HL-60 (cell line): ENCODE measurements around the gene DENND6A.

ENCODE experiments used
- DNase-seq, 2 experiments: peaks; one replicate each; pipeline ENCODE4 v3.0.0-alpha.2; 2010 to 2020; ENCODE audit warnings: low read depth in 1 of 2, low spot score in 1 of 2
- H3K27ac ChIP-seq: fragments of 250-450 bp; sonication (Bioruptor Pico); replicated peaks from 2 replicates; pipeline ENCODE4 v1.5.1; 2020; ENCODE audit warnings: mild to moderate bottlenecking, moderate library complexity
- H3K27me3 ChIP-seq: fragments of 250-450 bp; sonication (Bioruptor Pico); 2 replicates; pipeline ENCODE4 v1.5.1; 2021; ENCODE audit warnings: mild to moderate bottlenecking, moderate library complexity; ENCODE audit not compliant: insufficient read depth, poor library complexity, severe bottlenecking
- H3K4me3 ChIP-seq: replicated peaks from 2 replicates; pipeline ENCODE4 v1.5.1; 2011; ENCODE audit warnings: mild to moderate bottlenecking, control low read depth, low read length; ENCODE audit not compliant: insufficient read depth
- GABPA ChIP-seq: IDR thresholded peaks from 2 replicates; pipeline ENCODE4 v1.6.1; 2012; ENCODE audit warnings: low read depth
- POLR2AphosphoS5 ChIP-seq: IDR thresholded peaks from 2 replicates; pipeline ENCODE4 v1.6.1; 2012; ENCODE audit warnings: low read depth
- SPI1 ChIP-seq: IDR thresholded peaks from 2 replicates; pipeline ENCODE4 v1.6.1; 2012; ENCODE audit warnings: low read depth, mild to moderate bottlenecking, borderline replicate concordance
- long read RNA-seq: library from polyadenylated mRNA; unstranded; transcript quantifications from one replicate; pipeline ENCODE4 v2.0.0, GENCODE V29; 2020
- TF ChIP-seq, protein P1 (sequence below): IDR thresholded peaks from one replicate; pipeline ENCODE4 v1.5.1; 2011; ENCODE audit warnings: low read length, control low read depth, inconsistent platforms; ENCODE audit not compliant: insufficient read depth
- TF ChIP-seq, protein P2 (sequence below): IDR thresholded peaks from 2 replicates; pipeline ENCODE4 v1.6.1; 2012; ENCODE audit warnings: low read depth; ENCODE audit not compliant: insufficient replicate concordance

The DENND6A gene, protein sequence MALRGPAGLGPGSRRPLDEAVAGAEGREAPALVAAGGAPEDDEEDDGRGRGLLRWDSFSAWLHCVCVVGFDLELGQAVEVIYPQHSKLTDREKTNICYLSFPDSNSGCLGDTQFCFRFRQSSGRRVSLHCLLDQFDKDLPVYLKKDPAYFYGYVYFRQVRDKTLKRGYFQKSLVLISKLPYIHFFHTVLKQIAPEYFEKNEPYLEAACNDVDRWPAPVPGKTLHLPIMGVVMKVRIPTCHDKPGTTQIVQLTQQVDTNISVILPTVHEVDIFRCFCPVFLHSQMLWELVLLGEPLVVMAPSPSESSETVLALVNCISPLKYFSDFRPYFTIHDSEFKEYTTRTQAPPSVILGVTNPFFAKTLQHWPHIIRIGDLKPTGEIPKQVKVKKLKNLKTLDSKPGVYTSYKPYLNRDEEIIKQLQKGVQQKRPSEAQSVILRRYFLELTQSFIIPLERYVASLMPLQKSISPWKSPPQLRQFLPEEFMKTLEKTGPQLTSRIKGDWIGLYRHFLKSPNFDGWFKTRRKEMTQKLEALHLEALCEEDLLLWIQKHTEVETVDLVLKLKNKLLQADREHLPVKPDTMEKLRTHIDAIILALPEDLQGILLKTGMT
- long read RNA-seq, full-length matches to known transcripts, result 3 of 10 reads
- long read RNA-seq, partial matches to known transcripts, result 0 of 10 reads
- long read RNA-seq, other reads (novel, unspliced or antisense), result 7 of 10 reads

DNA sequence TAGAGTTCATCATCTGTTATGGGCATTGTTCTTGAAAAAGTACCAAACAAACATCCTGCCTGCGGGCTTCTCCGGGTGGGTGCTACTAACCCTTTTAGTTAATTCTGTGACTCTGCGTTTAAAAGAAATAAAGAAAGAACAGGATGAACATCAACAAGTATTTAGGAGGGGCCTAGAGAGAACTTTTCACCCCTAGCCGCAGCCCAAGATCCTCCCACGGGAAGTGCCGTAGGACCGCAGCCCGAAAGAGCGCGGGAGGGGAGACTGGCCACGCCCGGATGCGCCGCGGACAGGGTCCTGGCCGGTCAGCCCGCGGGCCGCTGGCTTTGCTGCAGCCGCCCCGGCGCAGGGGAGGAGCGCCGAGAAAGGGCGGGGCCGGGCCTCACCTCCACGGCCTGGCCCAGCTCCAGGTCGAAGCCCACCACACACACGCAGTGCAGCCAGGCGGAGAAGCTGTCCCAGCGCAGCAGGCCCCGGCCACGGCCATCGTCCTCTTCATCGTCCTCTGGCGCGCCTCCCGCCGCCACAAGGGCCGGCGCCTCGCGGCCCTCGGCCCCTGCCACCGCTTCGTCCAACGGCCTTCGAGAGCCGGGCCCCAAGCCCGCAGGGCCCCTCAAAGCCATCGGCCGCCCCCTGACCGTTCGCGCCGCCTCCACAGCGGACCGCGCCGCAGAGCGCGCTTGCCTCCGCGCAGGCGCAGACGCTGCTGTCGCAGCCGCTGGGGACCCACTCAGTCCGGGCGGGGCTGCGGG lies at the start of gene DENND6A:
Gene DENND6A (minus strand): TSS at position 682 of the 752 bp plus-strand sequence. CDS start 59 bp downstream, at position 623.
- H3K27ac ChIP-seq, result peak within 1 kb of the TSS; percentile 84

DNA sequence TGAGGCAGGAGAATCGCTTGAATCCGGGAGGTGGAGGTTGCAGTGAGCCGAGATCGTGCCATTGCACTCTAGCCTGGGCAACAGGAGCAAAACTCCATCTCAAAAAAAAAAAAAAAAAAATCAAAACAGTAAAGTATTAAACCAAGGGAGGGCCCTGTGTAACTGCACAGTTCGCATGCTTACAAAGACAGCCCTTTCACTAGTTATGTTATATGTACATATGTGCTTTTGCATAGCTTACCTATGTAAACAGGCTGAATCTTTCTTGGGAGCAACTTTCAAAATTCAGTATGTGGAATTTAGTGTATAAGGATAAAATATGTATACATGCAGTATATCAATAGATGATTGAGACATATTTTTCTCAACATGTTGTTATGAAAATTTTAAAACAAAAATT lies 47.1 kb upstream of the DENND6A start:
- H3K27ac ChIP-seq, result no peak overlapping the region
- no peak overlapping the region for H3K4me3 ChIP-seq
- no peak for DNase-seq
- TF ChIP-seq SPI1, result no peak
- TF ChIP-seq, protein P1, sequence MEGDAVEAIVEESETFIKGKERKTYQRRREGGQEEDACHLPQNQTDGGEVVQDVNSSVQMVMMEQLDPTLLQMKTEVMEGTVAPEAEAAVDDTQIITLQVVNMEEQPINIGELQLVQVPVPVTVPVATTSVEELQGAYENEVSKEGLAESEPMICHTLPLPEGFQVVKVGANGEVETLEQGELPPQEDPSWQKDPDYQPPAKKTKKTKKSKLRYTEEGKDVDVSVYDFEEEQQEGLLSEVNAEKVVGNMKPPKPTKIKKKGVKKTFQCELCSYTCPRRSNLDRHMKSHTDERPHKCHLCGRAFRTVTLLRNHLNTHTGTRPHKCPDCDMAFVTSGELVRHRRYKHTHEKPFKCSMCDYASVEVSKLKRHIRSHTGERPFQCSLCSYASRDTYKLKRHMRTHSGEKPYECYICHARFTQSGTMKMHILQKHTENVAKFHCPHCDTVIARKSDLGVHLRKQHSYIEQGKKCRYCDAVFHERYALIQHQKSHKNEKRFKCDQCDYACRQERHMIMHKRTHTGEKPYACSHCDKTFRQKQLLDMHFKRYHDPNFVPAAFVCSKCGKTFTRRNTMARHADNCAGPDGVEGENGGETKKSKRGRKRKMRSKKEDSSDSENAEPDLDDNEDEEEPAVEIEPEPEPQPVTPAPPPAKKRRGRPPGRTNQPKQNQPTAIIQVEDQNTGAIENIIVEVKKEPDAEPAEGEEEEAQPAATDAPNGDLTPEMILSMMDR, result no peak
- TF ChIP-seq, protein P2, sequence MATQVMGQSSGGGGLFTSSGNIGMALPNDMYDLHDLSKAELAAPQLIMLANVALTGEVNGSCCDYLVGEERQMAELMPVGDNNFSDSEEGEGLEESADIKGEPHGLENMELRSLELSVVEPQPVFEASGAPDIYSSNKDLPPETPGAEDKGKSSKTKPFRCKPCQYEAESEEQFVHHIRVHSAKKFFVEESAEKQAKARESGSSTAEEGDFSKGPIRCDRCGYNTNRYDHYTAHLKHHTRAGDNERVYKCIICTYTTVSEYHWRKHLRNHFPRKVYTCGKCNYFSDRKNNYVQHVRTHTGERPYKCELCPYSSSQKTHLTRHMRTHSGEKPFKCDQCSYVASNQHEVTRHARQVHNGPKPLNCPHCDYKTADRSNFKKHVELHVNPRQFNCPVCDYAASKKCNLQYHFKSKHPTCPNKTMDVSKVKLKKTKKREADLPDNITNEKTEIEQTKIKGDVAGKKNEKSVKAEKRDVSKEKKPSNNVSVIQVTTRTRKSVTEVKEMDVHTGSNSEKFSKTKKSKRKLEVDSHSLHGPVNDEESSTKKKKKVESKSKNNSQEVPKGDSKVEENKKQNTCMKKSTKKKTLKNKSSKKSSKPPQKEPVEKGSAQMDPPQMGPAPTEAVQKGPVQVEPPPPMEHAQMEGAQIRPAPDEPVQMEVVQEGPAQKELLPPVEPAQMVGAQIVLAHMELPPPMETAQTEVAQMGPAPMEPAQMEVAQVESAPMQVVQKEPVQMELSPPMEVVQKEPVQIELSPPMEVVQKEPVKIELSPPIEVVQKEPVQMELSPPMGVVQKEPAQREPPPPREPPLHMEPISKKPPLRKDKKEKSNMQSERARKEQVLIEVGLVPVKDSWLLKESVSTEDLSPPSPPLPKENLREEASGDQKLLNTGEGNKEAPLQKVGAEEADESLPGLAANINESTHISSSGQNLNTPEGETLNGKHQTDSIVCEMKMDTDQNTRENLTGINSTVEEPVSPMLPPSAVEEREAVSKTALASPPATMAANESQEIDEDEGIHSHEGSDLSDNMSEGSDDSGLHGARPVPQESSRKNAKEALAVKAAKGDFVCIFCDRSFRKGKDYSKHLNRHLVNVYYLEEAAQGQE, result no peak
- TF ChIP-seq POLR2AphosphoS5, result no peak
- no peak for TF ChIP-seq GABPA
- H3K27me3 ChIP-seq, result no peaks in the 10 kb centered on the region

More for the DNA sequence above, at the start of gene DENND6A:
- Histone ChIP-seq H3K27me3 (no peaks in the 10 kb centered on the region), H3K4me3 (peak within 1 kb of the TSS; percentile 83)
- DNase-seq, result peak; percentile 82
- TF ChIP-seq GABPA, result no peak
- TF ChIP-seq, protein P2, result peak; percentile 36
- TF ChIP-seq POLR2AphosphoS5, result peak; percentile 86
- peak; percentile 70; the same call in 1 of the 2 replicates for TF ChIP-seq SPI1
- TF ChIP-seq, protein P1, result no peak

DNA sequence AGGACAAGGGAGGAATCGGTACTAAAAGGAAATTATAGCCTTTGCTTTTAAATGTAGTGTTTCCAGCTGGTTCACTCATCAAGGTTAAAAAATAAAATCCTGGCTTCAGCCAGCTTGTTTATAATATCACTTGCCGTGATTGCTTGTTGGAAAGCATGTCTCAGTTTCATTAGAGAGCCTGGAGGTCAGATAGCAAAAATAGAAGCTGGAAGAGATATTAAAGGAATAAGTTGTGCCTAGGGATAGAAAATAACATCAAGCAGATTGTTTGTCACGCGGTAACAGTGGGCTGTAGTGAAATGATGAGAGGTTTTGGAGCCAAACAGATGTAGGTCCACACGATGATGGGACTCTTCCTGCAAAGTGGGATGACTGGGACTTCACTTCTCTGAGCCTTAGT lies 45.5 kb upstream of the DENND6A start:
- Histone ChIP-seq H3K4me3 (no peak overlapping the region), H3K27me3 (no peaks in the 10 kb centered on the region), H3K27ac (no peak overlapping the region)
- no peak for DNase-seq
- TF ChIP-seq GABPA, result no peak
- TF ChIP-seq, protein P2, result no peak
- TF ChIP-seq, protein P1, result no peak
